Measurements from ENCODE around the gene SPAAR.
"Not testable (repeated sequence)": the region's sequence is repeated elsewhere in the genome, so short reads cannot be mapped to it uniquely, and the experiment has no call there.

The SPAAR gene

DNA sequence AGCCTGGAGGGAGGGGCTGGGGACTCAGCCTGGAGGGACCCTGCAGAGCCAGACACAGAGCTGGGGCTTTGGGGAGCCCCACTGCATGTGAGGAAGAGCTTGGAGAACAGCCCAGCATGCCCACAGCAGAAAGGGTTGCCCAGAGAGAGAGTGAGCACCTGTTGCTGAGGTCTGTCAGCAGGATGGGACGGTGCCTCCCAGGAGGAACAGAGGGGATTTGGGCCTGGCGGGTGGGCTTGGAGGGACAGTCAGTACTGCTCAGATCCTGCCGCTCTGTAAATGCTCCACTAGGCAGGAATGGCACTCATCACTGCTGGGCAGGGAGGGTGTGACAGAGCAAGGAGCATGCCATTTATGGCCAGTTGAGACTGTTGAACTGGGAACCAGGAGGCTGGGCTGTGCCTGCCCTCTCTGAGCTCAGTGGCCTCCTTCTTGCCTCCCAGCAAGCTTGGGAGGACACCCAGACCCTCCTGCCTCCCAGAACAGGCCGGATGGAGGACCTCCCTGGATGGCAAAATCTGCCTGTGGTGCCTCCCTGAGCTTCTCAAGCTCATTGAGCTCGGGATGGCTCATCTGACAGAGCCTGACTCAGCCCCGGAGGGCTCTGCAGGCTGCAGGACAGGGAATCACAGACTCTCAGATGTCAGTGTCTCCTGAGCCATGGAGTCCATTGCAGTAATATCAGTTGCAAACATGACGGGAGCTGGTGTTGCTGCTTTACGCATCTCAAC, 4.1 kb upstream of the SPAAR start:
- DNase-seq = no peak

- DNase-seq = no peak
Observed at GRCh38 chr9:35905912-35906679, 3.2 kb upstream of the SPAAR start, which contains the start of gene HRCT1. HRCT1 (plus strand) TSS chr9:35906202; CDS start chr9:35906288, 86 bp downstream.

DNA sequence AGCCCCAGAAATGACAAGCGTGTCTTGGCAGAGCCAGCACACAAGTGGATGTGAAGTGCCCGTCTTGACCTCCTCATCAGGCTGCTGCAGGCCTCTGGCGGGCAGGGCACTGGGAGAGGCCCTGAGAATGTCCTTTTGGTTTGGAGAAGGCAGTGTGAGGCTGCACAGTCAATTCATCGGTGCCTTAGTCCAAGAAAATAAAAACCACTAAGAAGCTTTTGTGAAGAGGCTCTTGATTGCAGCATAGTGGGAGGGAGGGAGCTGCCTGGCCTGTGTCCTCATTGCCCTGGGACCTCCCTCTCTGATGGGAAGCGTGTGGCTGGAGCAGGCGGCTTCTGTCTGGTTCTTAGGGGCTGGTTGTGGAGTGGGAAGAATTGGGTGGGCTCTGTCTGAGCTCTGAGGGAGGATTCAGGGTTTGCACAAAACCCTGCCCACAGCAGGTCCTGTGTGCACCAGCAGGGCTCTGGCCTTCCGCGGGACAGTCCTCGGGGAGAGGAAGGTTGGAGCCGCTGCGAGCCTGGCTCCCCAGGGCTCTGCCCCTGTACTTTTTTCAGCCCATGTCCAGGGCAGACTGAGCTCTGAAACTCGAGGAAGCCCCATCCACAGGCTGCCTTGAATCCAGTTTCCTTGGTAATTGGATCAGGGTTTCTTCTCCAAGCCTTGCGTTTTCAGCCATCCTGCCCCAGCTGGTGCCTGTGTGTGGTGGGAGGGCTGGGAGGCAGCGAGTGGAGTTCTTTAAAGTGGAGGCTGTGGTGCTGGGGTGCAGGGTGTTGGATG, 2.2 kb upstream of the SPAAR start:
- no peak for DNase-seq

- no peak for DNase-seq
Observed at GRCh38 chr9:35907711-35908503, 1.4 kb upstream of the SPAAR start.

- no peak for DNase-seq
Observed at GRCh38 chr9:35908504-35909125, 675 bp upstream of the SPAAR start.

DNA sequence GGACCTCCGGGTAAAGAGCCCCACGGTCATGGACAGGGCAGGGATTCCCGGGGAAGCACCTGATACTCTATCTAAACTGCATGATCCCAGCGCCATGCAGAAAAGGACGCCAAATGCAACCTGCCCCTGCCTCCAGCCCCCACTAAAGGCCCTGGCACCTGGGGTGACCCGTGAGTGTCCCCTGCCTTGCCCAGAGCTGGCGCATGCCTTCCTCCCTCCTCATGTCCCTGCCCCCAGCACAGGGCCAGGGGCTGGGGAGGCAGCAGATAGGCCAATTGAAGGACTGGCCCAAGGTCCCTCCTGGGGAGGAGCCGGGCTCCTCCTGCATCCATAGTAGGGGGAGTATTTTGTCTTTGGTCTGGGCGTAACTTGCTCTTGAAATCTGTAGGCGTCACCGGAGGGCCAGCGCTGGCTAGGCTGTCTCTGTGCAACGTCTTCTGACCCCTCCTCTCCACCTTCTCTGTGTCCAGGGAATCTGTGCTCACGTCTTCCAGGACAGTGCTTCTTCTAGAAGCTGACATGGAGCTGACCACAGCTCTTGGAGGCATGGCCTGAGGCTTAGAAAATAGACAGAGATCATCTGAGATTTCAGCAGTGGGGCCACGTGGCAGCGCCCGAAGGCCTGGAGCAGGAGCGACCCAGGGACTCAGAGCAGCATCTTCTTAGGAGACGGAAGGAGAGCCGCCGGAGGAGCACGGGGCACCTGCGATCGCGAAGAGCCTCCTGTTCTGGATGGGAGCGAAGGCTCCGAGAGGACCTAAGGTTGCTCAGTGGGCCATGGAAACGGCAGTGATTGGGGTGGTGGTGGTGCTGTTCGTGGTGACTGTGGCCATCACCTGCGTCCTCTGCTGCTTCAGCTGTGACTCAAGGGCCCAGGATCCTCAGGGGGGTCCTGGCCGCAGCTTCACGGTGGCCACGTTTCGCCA, 660 bp downstream of the SPAAR start:
- DNase-seq = no peak

DNA sequence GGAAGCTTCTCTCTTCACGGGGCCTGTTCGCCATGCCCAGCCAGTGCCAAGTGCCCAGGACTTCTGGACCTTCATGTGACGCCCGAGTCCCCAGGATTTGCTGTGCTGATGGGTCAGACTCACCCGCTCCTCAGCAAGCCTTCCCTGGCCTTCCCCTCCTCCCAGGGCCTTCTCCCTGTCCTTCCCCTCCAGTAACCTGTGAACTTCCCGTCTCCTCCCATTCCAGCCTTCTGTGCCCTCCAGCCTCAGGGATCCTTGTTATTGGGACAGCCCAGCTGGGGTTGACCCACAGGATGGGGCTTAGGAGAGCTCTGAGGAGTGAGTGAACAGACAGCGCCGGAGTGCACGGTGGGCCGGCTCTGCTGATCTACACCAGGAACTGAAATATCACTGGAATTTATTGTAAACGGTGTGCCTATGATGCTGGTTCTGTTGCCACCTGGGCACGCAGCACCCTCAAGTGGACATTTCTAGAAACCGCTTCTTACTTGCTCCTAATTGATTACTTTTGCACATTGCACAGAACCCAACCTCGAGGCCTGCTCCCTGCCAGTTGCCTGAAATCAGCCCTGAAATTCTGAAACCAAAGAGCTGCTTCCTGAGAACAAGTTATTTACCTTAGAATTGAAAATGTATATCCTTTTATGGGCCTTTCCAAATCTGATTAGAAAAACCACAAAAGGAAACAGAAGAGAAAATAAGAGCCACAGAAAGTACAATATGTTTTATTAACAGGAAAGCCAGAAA, 1.5 kb downstream of the SPAAR start:
- no peak for DNase-seq

GRCh38 chr9:35911690-35912089, 2.4 kb downstream of the SPAAR start:
- DNase-seq = no peak

GRCh38 chr9:35912791-35913400, 3.6 kb downstream of the SPAAR start:
- DNase-seq = no peak

GRCh38 chr9:35913429-35913828, 4.1 kb downstream of the SPAAR start:
- not testable (repeated sequence) for DNase-seq

DNA sequence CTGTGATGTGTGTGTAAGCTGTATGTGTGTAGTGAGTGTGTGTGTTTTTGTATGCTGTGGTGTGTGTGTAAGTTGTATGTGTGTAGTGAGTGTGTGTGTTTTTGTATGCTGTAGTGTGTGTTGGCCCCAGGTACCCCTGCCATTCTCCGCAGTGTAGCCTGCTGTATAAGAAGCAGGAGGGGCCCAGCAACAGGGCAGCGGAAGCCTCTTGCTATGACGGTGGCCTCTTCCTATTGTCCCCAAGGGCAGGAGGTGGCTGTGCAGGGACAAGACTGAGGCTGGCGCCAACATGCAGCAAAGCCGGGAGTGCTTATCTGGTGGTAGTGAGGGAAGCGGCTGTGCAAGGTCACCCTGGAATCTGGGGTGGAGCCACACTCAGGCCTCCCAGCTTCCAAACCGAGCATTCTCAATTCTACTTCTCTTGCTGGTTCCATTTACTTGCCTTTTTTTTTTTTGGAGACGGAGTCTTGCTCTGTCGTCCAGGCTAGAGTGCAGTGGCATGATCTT, 5.1 kb downstream of the SPAAR start:
- DNase-seq = no peak

DNA sequence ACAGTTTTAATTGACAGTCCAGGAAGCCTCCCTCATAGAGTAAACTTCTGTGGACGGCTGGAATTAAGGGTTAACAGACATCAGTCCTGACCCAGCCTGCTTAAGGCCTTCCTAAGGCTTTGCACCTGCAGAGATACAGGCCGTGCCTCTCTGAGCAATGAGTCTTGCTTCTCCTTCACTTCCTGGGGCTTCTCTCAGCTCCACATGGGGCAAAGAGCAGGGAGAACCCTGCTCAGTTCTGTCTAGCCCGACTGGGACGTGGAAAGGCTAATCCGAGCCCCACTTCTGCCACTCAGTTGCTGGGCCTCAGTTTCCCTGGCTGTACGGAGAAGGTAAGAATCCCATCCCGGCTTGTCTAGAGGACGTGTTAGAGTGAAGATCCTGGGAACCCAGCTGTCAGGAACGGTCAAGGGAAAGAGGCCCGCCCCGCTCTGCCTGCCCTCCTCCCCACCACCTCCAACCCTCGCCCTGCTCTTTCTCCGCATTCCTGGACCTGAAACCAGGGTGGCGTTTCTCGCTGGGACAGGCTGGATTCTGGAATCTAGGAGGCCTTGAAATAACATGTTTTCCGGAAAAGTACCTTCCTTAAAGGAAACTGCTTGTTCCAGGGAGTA, 6.5 kb downstream of the SPAAR start:
- DNase-seq = no peak

- DNase-seq = no peak
Observed at GRCh38 chr9:35917261-35917660, 8.0 kb downstream of the SPAAR start.

GRCh38 chr9:35918780-35919179, 9.5 kb downstream of the SPAAR start:
- no peak for DNase-seq

DNA sequence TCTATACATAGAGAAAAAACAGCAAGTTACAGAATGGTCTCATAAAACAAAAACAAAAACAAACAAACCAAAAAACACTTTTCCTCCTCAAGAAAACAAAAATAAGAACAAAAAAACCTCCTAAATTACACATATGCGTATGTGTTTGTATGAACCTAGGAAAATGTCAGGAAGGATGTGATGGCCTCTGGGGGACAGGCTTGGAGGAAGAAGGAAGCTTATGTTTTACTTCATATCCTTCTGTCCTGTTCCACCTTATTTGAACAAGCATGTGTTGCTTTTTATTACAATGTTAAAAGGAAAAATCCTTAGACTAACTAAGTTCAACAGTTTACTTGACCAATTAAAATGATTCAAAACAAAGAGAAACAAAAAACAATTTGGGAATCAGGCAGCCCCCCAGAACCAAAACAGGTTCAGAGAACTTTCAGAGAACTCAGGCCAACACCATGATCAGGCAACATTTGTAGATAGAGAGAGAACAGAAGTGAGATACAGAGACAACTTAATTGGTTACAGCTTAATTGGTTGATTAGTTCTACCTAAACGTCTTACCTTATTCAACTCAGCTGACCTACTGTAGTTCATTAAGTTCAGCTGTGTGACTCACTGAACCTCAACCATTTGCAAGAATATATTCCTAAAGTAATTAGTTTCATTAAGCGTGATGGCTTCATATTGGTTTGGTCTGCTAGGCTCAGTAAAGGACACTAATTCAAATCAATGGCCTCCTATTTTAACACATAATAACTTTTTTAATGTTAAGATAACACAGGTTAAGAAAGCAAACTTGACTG, 10.1 kb downstream of the SPAAR start:
- DNase-seq = no peak

GRCh38 chr9:35920051-35920620, 10.8 kb downstream of the SPAAR start:
- no peak for DNase-seq

- no peak for DNase-seq
Observed at GRCh38 chr9:35923598-35923926, 14.3 kb downstream of the SPAAR start.
